Keratinocyte (primary cell): ENCODE measurements around the gene ARMH3. TPM values are rescaled to one million over a fixed set of nuclear protein-coding genes. Genes with fewer than 3 reads are reported as not detected.

ENCODE experiments used
- DNase-seq: peaks from one replicate; pipeline ENCODE4 v3.0.0-alpha.2; 2011; ENCODE audit warnings: low read depth, missing footprints, low spot score
- FAIRE-seq: peaks from 2 replicates; lab custom pipeline; 2011; peaks lifted over from hg19 to GRCh38; lab: Jason Lieb, UNC
- H2AFZ ChIP-seq: 2 replicates; pipeline ENCODE4 v1.6.0; 2012; ENCODE audit warnings: low read length, control low read depth, inconsistent platforms; ENCODE audit not compliant: control insufficient read depth
- H3K27ac ChIP-seq: 2 replicates; pipeline ENCODE4 v1.5.1; 2011; ENCODE audit warnings: low read length; ENCODE audit not compliant: control insufficient read depth, insufficient read depth
- H3K27me3 ChIP-seq: 3 replicates; pipeline ENCODE4 v1.6.0; 2011; ENCODE audit warnings: low read length; ENCODE audit not compliant: control insufficient read depth, insufficient read depth; ENCODE audit errors: extremely low read depth
- H3K36me3 ChIP-seq, 2 experiments: 2 replicates in 1 of 2; 3 replicates in 1 of 2; pipeline ENCODE4 v1.5.1; 2011; ENCODE audit warnings: low read length in 2 of 2, mild to moderate bottlenecking in 1 of 2; ENCODE audit not compliant: control insufficient read depth in 2 of 2, insufficient read depth in 2 of 2; ENCODE audit errors: extremely low read depth in 1 of 2
- H3K4me1 ChIP-seq: 3 replicates; pipeline ENCODE4 v1.5.1; 2011; ENCODE audit warnings: low read length; ENCODE audit not compliant: control insufficient read depth, insufficient read depth; ENCODE audit errors: extremely low read depth
- H3K4me2 ChIP-seq: 3 replicates; pipeline ENCODE4 v1.6.0; 2011; ENCODE audit warnings: low read depth, low read length; ENCODE audit not compliant: control insufficient read depth, insufficient read depth; ENCODE audit errors: extremely low read depth
- H3K4me3 ChIP-seq, 3 experiments: fragments of 200-600 bp in 1 of 3; sonication (generic) in 1 of 3; 2 replicates in 2 of 3; 3 replicates in 1 of 3; pipeline ENCODE4 v1.5.1; 2011 to 2016; ENCODE audit warnings: low read length in 3 of 3, mild to moderate bottlenecking in 3 of 3, control low read depth in 2 of 3, inconsistent platforms in 1 of 3, low read depth in 1 of 3, mixed read lengths in 1 of 3, mixed run types in 1 of 3, moderate library complexity in 1 of 3; ENCODE audit not compliant: control insufficient read depth in 2 of 3, insufficient read depth in 2 of 3; ENCODE audit errors: extremely low read depth in 1 of 3
- H3K79me2 ChIP-seq: 2 replicates; pipeline ENCODE4 v1.6.0; 2012; ENCODE audit warnings: low read length; ENCODE audit not compliant: control insufficient read depth, insufficient read depth
- H3K9ac ChIP-seq: 3 replicates; pipeline ENCODE4 v1.6.0; 2011; ENCODE audit warnings: low read length; ENCODE audit not compliant: control insufficient read depth, insufficient read depth; ENCODE audit errors: extremely low read depth
- H3K9me1 ChIP-seq: 3 replicates; pipeline ENCODE4 v1.6.0; 2011; ENCODE audit warnings: low read length; ENCODE audit not compliant: control insufficient read depth, insufficient read depth; ENCODE audit errors: extremely low read depth
- H3K9me3 ChIP-seq: 2 replicates; pipeline ENCODE4 v1.5.1; 2012; ENCODE audit warnings: low read depth, low read length; ENCODE audit not compliant: control insufficient read depth
- H4K20me1 ChIP-seq: 3 replicates; pipeline ENCODE4 v1.6.0; 2011; ENCODE audit warnings: low read length; ENCODE audit not compliant: control insufficient read depth, insufficient read depth; ENCODE audit errors: extremely low read depth
- EZH2 ChIP-seq: IDR thresholded peaks from one replicate; pipeline ENCODE4 v1.6.1; 2012; ENCODE audit warnings: inconsistent platforms, mild to moderate bottlenecking, low read length, moderate library complexity
- dilution Hi-C: fragments of 300-500 bp; cut with MboI; formaldehyde crosslinking; loops from one replicate; pipeline ENCODE4 v1.7.0; 2020; ENCODE audit warnings: low sequenced_read_pairs; ENCODE audit not compliant: extremely low pct_ligation_motif_present
- polyA plus RNA-seq, 5 experiments: library from polyadenylated mRNA; depleted of rRNA in 3 of 5; stranded (reverse) in 3 of 5; stranded (forward) in 1 of 5; unstranded in 1 of 5; fragments of >200 nt; gene quantifications; 1 replicate in 1 of 5; 2 replicates in 3 of 5; 3 replicates in 1 of 5; pipeline versions ENCODE4 v1.2.1 to v1.2.3, GENCODE V29; 2011 to 2012; ENCODE audit warnings: missing spikeins in 2 of 5, low read depth in 1 of 5, low replicate concordance in 1 of 5
- TF ChIP-seq, protein P1 (sequence below), 3 experiments: IDR thresholded peaks in 1 of 3; conservative IDR thresholded peaks in 1 of 3; optimal IDR thresholded peaks in 1 of 3; 2 replicates in 2 of 3; 3 replicates in 1 of 3; pipeline versions ENCODE3 to v1.5.1; 2011; ENCODE audit warnings: low read length in 3 of 3, mild to moderate bottlenecking in 3 of 3, moderate library complexity in 2 of 3, control low read depth in 1 of 3, inconsistent platforms in 1 of 3; ENCODE audit not compliant: insufficient read depth in 2 of 3; ENCODE audit errors: extremely low read depth in 1 of 3

ARMH3 gene
- polyA plus RNA-seq, 1 donor (not counting 4 experiments of a cell fraction or from before 2014, with no cell fraction given): 25.3 TPM

GRCh38 chr10:101906586-101907183, 149.3 kb downstream of the ARMH3 start:
- no peak for TF ChIP-seq EZH2
- TF ChIP-seq, protein P1, sequence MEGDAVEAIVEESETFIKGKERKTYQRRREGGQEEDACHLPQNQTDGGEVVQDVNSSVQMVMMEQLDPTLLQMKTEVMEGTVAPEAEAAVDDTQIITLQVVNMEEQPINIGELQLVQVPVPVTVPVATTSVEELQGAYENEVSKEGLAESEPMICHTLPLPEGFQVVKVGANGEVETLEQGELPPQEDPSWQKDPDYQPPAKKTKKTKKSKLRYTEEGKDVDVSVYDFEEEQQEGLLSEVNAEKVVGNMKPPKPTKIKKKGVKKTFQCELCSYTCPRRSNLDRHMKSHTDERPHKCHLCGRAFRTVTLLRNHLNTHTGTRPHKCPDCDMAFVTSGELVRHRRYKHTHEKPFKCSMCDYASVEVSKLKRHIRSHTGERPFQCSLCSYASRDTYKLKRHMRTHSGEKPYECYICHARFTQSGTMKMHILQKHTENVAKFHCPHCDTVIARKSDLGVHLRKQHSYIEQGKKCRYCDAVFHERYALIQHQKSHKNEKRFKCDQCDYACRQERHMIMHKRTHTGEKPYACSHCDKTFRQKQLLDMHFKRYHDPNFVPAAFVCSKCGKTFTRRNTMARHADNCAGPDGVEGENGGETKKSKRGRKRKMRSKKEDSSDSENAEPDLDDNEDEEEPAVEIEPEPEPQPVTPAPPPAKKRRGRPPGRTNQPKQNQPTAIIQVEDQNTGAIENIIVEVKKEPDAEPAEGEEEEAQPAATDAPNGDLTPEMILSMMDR (optimal IDR thresholded peaks at IDR 0.05 in 1 of 3, IDR thresholded peaks at IDR 0.05 in 1 of 3, conservative IDR thresholded peaks at IDR 0.05 in 1 of 3; ENCODE audit: extremely low read depth in 1 of 3, insufficient read depth in 2 of 3, low read length in 3 of 3): no peak

DNA sequence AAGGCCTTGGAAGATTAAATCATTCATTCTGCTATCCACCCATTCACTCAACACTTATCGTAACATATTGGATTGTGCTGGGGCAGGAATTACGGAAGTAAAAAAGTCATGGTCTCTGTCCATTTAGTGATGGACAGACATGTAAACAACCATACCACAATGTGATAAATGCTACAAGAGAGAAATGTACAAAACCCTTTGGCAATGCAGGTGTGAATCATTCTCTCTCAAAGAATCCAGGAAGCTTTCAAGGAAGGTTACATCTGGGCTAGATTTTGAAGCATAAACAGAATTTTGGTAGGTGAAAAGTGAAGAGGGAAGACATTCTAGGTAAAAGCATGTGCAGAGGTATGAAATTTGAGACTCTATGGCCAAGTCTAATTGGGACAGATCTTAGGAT, 150.7 kb downstream of the ARMH3 start:
- Histone ChIP-seq H3K27ac (no peak overlapping the region), H3K9me1 (no peaks in the 10 kb centered on the region), H3K4me2 (no peak overlapping the region), H3K9me3 (no peaks in the 10 kb centered on the region), H3K79me2 (no peaks in the 10 kb centered on the region), H3K4me3 (no peak overlapping the region), H4K20me1 (no peaks in the 10 kb centered on the region), H3K36me3 (no peaks in the 10 kb centered on the region), H3K9ac (no peak overlapping the region), H3K27me3 (no peaks in the 10 kb centered on the region), H2AFZ (no peak overlapping the region), H3K4me1 (no peaks in the 10 kb centered on the region)
- no peak for DNase-seq
- dilution Hi-C loops: no loop called here
- peak; percentile 43 for FAIRE-seq
- TF ChIP-seq, protein P1 (optimal IDR thresholded peaks at IDR 0.05 in 1 of 3, IDR thresholded peaks at IDR 0.05 in 1 of 3, conservative IDR thresholded peaks at IDR 0.05 in 1 of 3; ENCODE audit: extremely low read depth in 1 of 3, insufficient read depth in 2 of 3, low read length in 3 of 3): no peak
- no peak for TF ChIP-seq EZH2

More at GRCh38 chr10:101906586-101907183, 149.3 kb downstream of the ARMH3 start:
- H3K36me3 ChIP-seq: peaks cover 0 to 4% of the 10 kb centered on the region in 2 experiments
- no peak overlapping the region for H3K9ac ChIP-seq
- no peak overlapping the region for H2AFZ ChIP-seq
- DNase-seq (no peak), FAIRE-seq (no peak)
- H3K9me3 ChIP-seq: no peaks in the 10 kb centered on the region
- H3K79me2 ChIP-seq: no peaks in the 10 kb centered on the region
- no peaks in the 10 kb centered on the region for H3K9me1 ChIP-seq
- no peaks in the 10 kb centered on the region for H3K27me3 ChIP-seq
- no peak overlapping the region for H3K4me2 ChIP-seq
- dilution Hi-C loops: no loop called here
- no peak overlapping the region for H3K27ac ChIP-seq
- H3K4me1 ChIP-seq: no peaks in the 10 kb centered on the region
- H4K20me1 ChIP-seq: no peaks in the 10 kb centered on the region
- no peak overlapping the region for H3K4me3 ChIP-seq
